HEK293 (cell line): Measurements from ENCODE around the gene TEX9.

Experiments used
- BCL11A ChIP-seq: fragments of 450-650 bp; formaldehyde crosslinking; IDR thresholded peaks from 2 replicates; pipeline ENCODE4 v1.5.1; 2016; ENCODE audit warnings: low read depth, missing biosample characterization, missing genetic modification characterization
- WT1 ChIP-seq: fragments of 450-650 bp; formaldehyde crosslinking; IDR thresholded peaks from 2 replicates; pipeline ENCODE4 v1.5.1; 2016; ENCODE audit warnings: missing biosample characterization, missing genetic modification characterization
- ZNF610 ChIP-seq: fragments of 450-650 bp; formaldehyde crosslinking; IDR thresholded peaks from 2 replicates; pipeline ENCODE4 v1.5.1; 2016; ENCODE audit warnings: missing biosample characterization, missing genetic modification characterization, borderline replicate concordance
- TF ChIP-seq, protein P1 (sequence below): fragments of 450-650 bp; formaldehyde crosslinking; IDR thresholded peaks from 2 replicates; pipeline ENCODE4 v1.5.1; 2016; ENCODE audit warnings: missing biosample characterization, missing genetic modification characterization
- TF ChIP-seq, protein P2 (sequence below): fragments of 450-650 bp; formaldehyde crosslinking; IDR thresholded peaks from 2 replicates; pipeline ENCODE4 v1.5.1; 2016; ENCODE audit warnings: missing biosample characterization, missing genetic modification characterization
- TF ChIP-seq, protein P3 (sequence below): fragments of 450-650 bp; formaldehyde crosslinking; IDR thresholded peaks from 2 replicates; pipeline ENCODE4 v1.5.1; 2016; ENCODE audit warnings: missing biosample characterization, missing genetic modification characterization

DNA sequence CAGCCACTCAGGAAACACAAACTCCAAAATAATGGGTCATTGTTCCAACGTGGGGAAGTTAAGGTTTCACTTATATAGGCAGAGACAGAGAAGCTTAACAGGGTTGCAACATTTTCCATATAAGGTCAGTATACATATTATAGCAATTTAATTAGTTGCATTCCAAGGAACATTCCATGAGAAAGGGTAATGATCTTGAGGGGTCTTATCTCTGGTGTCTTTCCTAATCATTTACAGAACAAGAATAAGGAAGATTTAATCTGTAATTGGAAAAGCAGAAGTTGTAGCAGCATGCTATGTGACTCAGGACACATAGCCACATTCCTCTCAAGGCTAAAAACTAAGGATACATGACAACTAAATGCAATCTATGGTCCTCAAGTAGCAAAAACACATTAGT, 94.8 kb downstream of the TEX9 start:
- TF ChIP-seq BCL11A (no peak), WT1 (tag by site-specific recombination) (no peak), ZNF610 (tag by site-specific recombination) (no peak)
- TF ChIP-seq, protein P1, sequence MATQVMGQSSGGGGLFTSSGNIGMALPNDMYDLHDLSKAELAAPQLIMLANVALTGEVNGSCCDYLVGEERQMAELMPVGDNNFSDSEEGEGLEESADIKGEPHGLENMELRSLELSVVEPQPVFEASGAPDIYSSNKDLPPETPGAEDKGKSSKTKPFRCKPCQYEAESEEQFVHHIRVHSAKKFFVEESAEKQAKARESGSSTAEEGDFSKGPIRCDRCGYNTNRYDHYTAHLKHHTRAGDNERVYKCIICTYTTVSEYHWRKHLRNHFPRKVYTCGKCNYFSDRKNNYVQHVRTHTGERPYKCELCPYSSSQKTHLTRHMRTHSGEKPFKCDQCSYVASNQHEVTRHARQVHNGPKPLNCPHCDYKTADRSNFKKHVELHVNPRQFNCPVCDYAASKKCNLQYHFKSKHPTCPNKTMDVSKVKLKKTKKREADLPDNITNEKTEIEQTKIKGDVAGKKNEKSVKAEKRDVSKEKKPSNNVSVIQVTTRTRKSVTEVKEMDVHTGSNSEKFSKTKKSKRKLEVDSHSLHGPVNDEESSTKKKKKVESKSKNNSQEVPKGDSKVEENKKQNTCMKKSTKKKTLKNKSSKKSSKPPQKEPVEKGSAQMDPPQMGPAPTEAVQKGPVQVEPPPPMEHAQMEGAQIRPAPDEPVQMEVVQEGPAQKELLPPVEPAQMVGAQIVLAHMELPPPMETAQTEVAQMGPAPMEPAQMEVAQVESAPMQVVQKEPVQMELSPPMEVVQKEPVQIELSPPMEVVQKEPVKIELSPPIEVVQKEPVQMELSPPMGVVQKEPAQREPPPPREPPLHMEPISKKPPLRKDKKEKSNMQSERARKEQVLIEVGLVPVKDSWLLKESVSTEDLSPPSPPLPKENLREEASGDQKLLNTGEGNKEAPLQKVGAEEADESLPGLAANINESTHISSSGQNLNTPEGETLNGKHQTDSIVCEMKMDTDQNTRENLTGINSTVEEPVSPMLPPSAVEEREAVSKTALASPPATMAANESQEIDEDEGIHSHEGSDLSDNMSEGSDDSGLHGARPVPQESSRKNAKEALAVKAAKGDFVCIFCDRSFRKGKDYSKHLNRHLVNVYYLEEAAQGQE (tag by site-specific recombination) = no peak
- TF ChIP-seq, protein P2, sequence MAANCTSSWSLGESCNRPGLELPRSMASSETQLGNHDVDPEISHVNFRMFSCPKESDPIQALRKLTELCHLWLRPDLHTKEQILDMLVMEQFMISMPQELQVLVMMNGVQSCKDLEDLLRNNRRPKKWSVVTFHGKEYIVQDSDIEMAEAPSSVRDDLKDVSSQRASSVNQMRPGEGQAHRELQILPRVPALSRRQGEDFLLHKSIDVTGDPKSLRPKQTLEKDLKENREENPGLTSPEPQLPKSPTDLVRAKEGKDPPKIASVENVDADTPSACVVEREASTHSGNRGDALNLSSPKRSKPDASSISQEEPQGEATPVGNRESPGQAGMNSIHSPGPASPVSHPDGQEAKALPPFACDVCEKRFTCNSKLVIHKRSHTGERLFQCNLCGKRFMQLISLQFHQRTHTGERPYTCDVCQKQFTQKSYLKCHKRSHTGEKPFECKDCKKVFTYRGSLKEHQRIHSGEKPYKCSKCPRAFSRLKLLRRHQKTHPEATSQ (tag by site-specific recombination) = no peak
- TF ChIP-seq, protein P3, sequence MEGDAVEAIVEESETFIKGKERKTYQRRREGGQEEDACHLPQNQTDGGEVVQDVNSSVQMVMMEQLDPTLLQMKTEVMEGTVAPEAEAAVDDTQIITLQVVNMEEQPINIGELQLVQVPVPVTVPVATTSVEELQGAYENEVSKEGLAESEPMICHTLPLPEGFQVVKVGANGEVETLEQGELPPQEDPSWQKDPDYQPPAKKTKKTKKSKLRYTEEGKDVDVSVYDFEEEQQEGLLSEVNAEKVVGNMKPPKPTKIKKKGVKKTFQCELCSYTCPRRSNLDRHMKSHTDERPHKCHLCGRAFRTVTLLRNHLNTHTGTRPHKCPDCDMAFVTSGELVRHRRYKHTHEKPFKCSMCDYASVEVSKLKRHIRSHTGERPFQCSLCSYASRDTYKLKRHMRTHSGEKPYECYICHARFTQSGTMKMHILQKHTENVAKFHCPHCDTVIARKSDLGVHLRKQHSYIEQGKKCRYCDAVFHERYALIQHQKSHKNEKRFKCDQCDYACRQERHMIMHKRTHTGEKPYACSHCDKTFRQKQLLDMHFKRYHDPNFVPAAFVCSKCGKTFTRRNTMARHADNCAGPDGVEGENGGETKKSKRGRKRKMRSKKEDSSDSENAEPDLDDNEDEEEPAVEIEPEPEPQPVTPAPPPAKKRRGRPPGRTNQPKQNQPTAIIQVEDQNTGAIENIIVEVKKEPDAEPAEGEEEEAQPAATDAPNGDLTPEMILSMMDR = no peak
